HG03064 (cell line): ENCODE data around the gene TRIM5.

Source experiments
- ATAC-seq: cut with Tn5 transposase; IDR thresholded peaks from one replicate; pipeline ENCODE4 v1.9.1; 2021; ENCODE audit warnings: low read depth; ENCODE audit not compliant: unreplicated experiment

TRIM5 gene

GRCh38 chr11:5631417-5631816 is 53.5 kb downstream of the TRIM5 start:
- ATAC-seq: peak; percentile 19

- no peak for ATAC-seq
Observed at GRCh38 chr11:5626196-5626595, 58.7 kb downstream of the TRIM5 start.

- no peak for ATAC-seq
Observed at GRCh38 chr11:5625281-5625680, 59.6 kb downstream of the TRIM5 start.

- peak; percentile 98 for ATAC-seq
Observed at GRCh38 chr11:5624489-5625279, 60.2 kb downstream of the TRIM5 start, which contains the start of gene TRIM34. Gene TRIM34 (plus strand): TSS chr11:5625001. CDS start chr11:5632332, 7,331 bp downstream.

- no peak for ATAC-seq
Observed at GRCh38 chr11:5622802-5623201, 62.1 kb downstream of the TRIM5 start.

- ATAC-seq: no peak
Observed at GRCh38 chr11:5621580-5621979, 63.3 kb downstream of the TRIM5 start.

- no peak for ATAC-seq
Observed at GRCh38 chr11:5620651-5621521, 64.0 kb downstream of the TRIM5 start.

GRCh38 chr11:5618807-5619206 is 66.1 kb downstream of the TRIM5 start:
- no peak for ATAC-seq
